Measurements from ENCODE around the gene MRNIP. TPM values are rescaled to one million over a fixed set of nuclear protein-coding genes. Genes with fewer than 3 reads are reported as not detected.

The MRNIP gene
- total RNA-seq, 1 experiment from 2014 or later, result 39.9 TPM

GRCh38 chr5:179795049-179795862 is 63.4 kb downstream of the MRNIP start:
- DNase-seq, result peak; percentile 65 to 71
- peaks cover 4% of the 10 kb centered on the region for H4K20me1 ChIP-seq (ENCODE audit: insufficient read depth)
- intact Hi-C loops (cut with micrococcal nuclease; ENCODE audit: unreplicated experiment), result loop anchor here (1.0 to 5.0 kb wide), 4 partner anchors 32 to 173 kb away; partner anchors contain the start of genes HNRNPH1 and MAML1
- peak overlapping the region; percentile 93 for H3K4me2 ChIP-seq
- peak overlapping the region; percentile 65 for H3K27ac ChIP-seq
- no peaks in the 10 kb centered on the region for H3K9me2 ChIP-seq (ENCODE audit: insufficient read depth)
- TF ChIP-seq EZH2 (IDR thresholded peaks at IDR 0.05; ENCODE audit: low read depth) (no peak), CTCF (conservative IDR thresholded peaks at IDR 0.05) (no peak)
- CTCF ChIA-PET, result interaction anchor here (0.6 to 0.7 kb wide), 2 partner anchors 15 to 519 kb away, joined by 3 to 8 read pairs; no protein-coding TSS in a partner anchor
- H3K79me2 ChIP-seq (ENCODE audit: low read depth), result peaks cover 9% of the 10 kb centered on the region; the same call in 1 of the 2 replicates
- H2AFZ ChIP-seq, result peak overlapping the region; percentile 79
- H3K4me3 ChIP-seq, result peak overlapping the region; percentile 86
- no peaks in the 10 kb centered on the region for H3K27me3 ChIP-seq (ENCODE audit: insufficient read depth, low read depth)
- no peaks in the 10 kb centered on the region for H3K9me3 ChIP-seq (ENCODE audit: insufficient read depth, low read depth)
- no peaks in the 10 kb centered on the region; the same call in none of the 2 replicates for H3K36me3 ChIP-seq (ENCODE audit: low read depth)
- peaks cover 35% of the 10 kb centered on the region for H3F3A ChIP-seq (ENCODE audit: insufficient read depth, low read depth)
- no TSS peak for BruUV-seq (replicated peaks)
- POLR2A ChIA-PET (ENCODE audit: unreplicated experiment), result interaction anchor here (0.6 to 0.7 kb wide), 4 partner anchors 7 to 1585 kb away, joined by 4 to 10 read pairs (median 5); no protein-coding TSS in a partner anchor
- H3K4me1 ChIP-seq (replicated peaks; ENCODE audit: insufficient read depth), result peaks cover 17% of the 10 kb centered on the region

- Histone ChIP-seq H3K4me1 (replicated peaks; ENCODE audit: insufficient read depth) (peaks cover 17% of the 10 kb centered on the region), H4K20me1 (ENCODE audit: insufficient read depth) (peaks cover under 1% of the 10 kb centered on the region), H3K9me3 (ENCODE audit: insufficient read depth, low read depth) (no peaks in the 10 kb centered on the region), H3K27me3 (ENCODE audit: insufficient read depth, low read depth) (no peaks in the 10 kb centered on the region), H3K4me3 (peak overlapping the region; percentile 86), H3K27ac (no peak overlapping the region), H3K4me2 (peak overlapping the region; percentile 93), H3K36me3 (ENCODE audit: low read depth) (no peaks in the 10 kb centered on the region; the same call in 1 of the 2 replicates), H3F3A (ENCODE audit: insufficient read depth, low read depth) (peaks cover 30% of the 10 kb centered on the region), H3K79me2 (ENCODE audit: low read depth) (peaks cover 9% of the 10 kb centered on the region; the same call in 1 of the 2 replicates), H3K9me2 (ENCODE audit: insufficient read depth) (no peaks in the 10 kb centered on the region), H2AFZ (no peak overlapping the region)
- POLR2A ChIA-PET (ENCODE audit: unreplicated experiment), result interaction anchor here (0.6 kb wide), 1 partner anchor 1585 kb away, joined by 6 read pairs; no protein-coding TSS in a partner anchor
- intact Hi-C loops (cut with micrococcal nuclease; ENCODE audit: unreplicated experiment), result loop anchor here (2.0 kb wide), 1 partner anchor 62 kb away; the partner anchor contains the start of gene MAML1
- TF ChIP-seq CTCF (conservative IDR thresholded peaks at IDR 0.05), result no peak
- TF ChIP-seq EZH2 (IDR thresholded peaks at IDR 0.05; ENCODE audit: low read depth), result no peak
- no peak for DNase-seq
- no TSS peak for BruUV-seq (replicated peaks)
- CTCF ChIA-PET, result no interaction called here
Observed at GRCh38 chr5:179794575-179794974, 64.0 kb downstream of the MRNIP start.

- Histone ChIP-seq H3K4me2 (peak overlapping the region; percentile 93), H4K20me1 (ENCODE audit: insufficient read depth) (no peaks in the 10 kb centered on the region; the same call in none of the 2 replicates), H2AFZ (no peak overlapping the region), H3K4me3 (no peak overlapping the region), H3K27me3 (ENCODE audit: insufficient read depth, low read depth) (no peaks in the 10 kb centered on the region), H3K79me2 (ENCODE audit: low read depth) (peaks cover 9% of the 10 kb centered on the region; the same call in 1 of the 2 replicates), H3K27ac (no peak overlapping the region), H3K4me1 (replicated peaks; ENCODE audit: insufficient read depth) (peaks cover 17% of the 10 kb centered on the region), H3K9me2 (ENCODE audit: insufficient read depth) (no peaks in the 10 kb centered on the region), H3K9me3 (ENCODE audit: insufficient read depth, low read depth) (no peaks in the 10 kb centered on the region), H3K36me3 (ENCODE audit: low read depth) (no peaks in the 10 kb centered on the region; the same call in 1 of the 2 replicates), H3F3A (ENCODE audit: insufficient read depth, low read depth) (peaks cover 28% of the 10 kb centered on the region)
- TF ChIP-seq CTCF (conservative IDR thresholded peaks at IDR 0.05), result no peak
- no peak for TF ChIP-seq EZH2 (IDR thresholded peaks at IDR 0.05; ENCODE audit: low read depth)
- ChIA-PET POLR2A (ENCODE audit: unreplicated experiment) (no interaction called here), CTCF (no interaction called here)
- DNase-seq, result no peak
- BruUV-seq (replicated peaks), result no TSS peak
- intact Hi-C loops (cut with micrococcal nuclease; ENCODE audit: unreplicated experiment), result loop anchor here (2.0 kb wide), 1 partner anchor 61 kb away; the partner anchor contains the start of gene MAML1
Observed at GRCh38 chr5:179794171-179794570, 64.4 kb downstream of the MRNIP start.
